H1 (cell line): ENCODE results near the gene FRMD3. TPM values are rescaled to one million over a fixed set of nuclear protein-coding genes. Genes with fewer than 3 reads are reported as not detected.

Experiments used
- ATF3 ChIP-seq: IDR thresholded peaks from 2 replicates; pipeline ENCODE4 v1.6.1; 2011; ENCODE audit warnings: low read depth, mild to moderate bottlenecking, low read length; ENCODE audit not compliant: insufficient read depth
- CREB1 ChIP-seq: IDR thresholded peaks from 2 replicates; pipeline ENCODE4 v1.6.1; 2012; ENCODE audit warnings: inconsistent platforms
- CTBP2 ChIP-seq: IDR thresholded peaks from 2 replicates; pipeline ENCODE4 v1.7.0; 2011; ENCODE audit warnings: borderline replicate concordance, mild to moderate bottlenecking, moderate library complexity, mixed read lengths, low read length; ENCODE audit not compliant: insufficient read depth, insufficient read length
- polyA plus RNA-seq, 7 experiments: library from polyadenylated mRNA; depleted of rRNA in 3 of 7; stranded (reverse) in 5 of 7; unstranded in 2 of 7; fragments of >200 nt in 5 of 7; fragments of 200-250 nt in 2 of 7; gene quantifications; 1 replicate in 5 of 7; 2 replicates in 1 of 7; 4 replicates in 1 of 7; pipeline versions ENCODE4 v1.2.1 to v1.2.3, GENCODE V29; 2011 to 2013; ENCODE audit warnings: missing spikeins in 2 of 7, mixed read lengths in 2 of 7
- total RNA-seq: library from RNA; stranded (reverse); fragmentation: NEBNext Ultra II Directional; extraction: Animal tissue kit (Norgen Biotek cat#: 25700); gene quantifications from 2 replicates; pipeline ENCODE4 v1.2.1, GENCODE V29; 2021

Gene FRMD3
- total and polyA plus RNA-seq, 2 of the 8 experiments (the other 6 are each of a cell fraction or from before 2014, with no cell fraction given) = 0.15 to 1.4 TPM

GRCh38 chr9:83468821-83469220, 69.4 kb downstream of the FRMD3 start (continued):
- TF ChIP-seq ATF3 (no peak), CREB1 (no peak), CTBP2 (no peak)
